ENCODE data around the gene PARP14. TPM values are rescaled to one million over a fixed set of nuclear protein-coding genes. Genes with fewer than 3 reads are reported as not detected.

Gene PARP14
- total RNA-seq = 1 to 10 TPM; 6.0 to 10.0 (median 8.6) TPM
- polyA plus RNA-seq = 1 to 10 TPM; 2.2 to 5.5 (median 3.3) TPM
- long read RNA-seq, donor 1, partial matches to known transcripts = 1 of 3 reads
- long read RNA-seq, donor 1, other reads (novel, unspliced or antisense) = 2 of 3 reads
- long read RNA-seq, donor 2, full-length matches to known transcripts = 1 of 2 reads
- long read RNA-seq, donor 2, partial matches to known transcripts = 1 of 2 reads
- long read RNA-seq, donor 2, other reads (novel, unspliced or antisense) = 0 of 2 reads

DNA sequence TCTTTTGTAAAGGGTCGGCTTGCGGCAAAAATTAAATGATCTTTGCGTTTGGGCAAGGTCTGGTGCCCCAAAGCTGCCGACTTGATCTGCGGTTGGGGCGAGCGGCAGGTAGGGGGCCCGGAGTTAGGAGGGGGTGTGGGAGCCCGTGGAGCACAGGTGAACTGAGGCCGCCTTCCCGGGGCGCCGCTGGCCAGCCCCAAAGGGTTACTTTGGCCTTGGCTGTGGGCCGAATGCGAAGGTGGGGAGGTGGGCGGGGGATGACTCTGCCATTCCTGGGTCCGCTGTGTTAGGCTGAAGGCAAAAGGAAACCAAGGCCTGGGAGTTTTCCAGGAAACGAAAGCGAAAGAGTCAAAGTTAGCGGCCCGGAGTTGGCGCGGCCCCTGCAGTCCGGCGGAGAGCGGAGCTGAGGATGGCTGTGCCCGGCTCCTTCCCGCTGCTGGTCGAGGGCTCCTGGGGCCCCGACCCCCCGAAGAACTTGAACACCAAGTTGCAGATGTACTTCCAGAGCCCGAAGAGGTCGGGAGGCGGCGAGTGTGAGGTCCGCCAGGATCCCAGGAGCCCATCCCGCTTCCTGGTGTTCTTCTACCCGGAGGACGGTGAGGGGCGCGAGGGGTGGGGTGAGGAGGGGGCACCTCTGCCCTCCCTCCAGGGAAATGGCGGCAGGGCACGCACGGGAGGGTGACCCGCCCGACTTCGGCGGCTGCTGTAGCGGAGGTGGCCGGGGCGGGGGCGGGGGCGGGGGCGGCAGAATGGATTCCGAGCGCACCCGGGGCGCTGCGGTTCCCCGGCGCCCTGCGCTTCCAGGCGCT lies at the start of gene PARP14:
TSS of gene PARP14 (plus strand) at position 365 of the 809 bp plus-strand sequence. CDS start at position 410, 45 bp downstream.
- 0 to 1% (median 0%) methylated on average over 45 to 63 of the region's 63 CpGs for WGBS, 3 donors
- Histone ChIP-seq H3K27ac (peak within 1 kb of the TSS; percentile 74), H3K36me3 (ENCODE audit: insufficient read depth in 1 of 2, low read depth in 1 of 2) (peaks cover 0 to 7% of the 10 kb centered on the region in 2 donors), H3K9me3 (no peaks in the 10 kb centered on the region), H3K4me3 (peak within 1 kb of the TSS; percentile 78), H3K4me1 (no peaks in the 10 kb centered on the region), H3K27me3 (ENCODE audit: insufficient read depth in 3 of 3, low read length in 2 of 3) (no peaks in the 10 kb centered on the region)
- intact Hi-C loops (cut with DNase I) = loop anchor here in 1 of 2 donors (10.0 kb wide), 1 partner anchor 1136 kb away; the partner anchor contains the start of gene POLQ
- no peak for TF ChIP-seq CTCF (IDR thresholded peaks at IDR 0.05)
- ATAC-seq (peak; percentile 70 to 79 (median 74)), DNase-seq (peak; percentile 67 to 73)

DNA sequence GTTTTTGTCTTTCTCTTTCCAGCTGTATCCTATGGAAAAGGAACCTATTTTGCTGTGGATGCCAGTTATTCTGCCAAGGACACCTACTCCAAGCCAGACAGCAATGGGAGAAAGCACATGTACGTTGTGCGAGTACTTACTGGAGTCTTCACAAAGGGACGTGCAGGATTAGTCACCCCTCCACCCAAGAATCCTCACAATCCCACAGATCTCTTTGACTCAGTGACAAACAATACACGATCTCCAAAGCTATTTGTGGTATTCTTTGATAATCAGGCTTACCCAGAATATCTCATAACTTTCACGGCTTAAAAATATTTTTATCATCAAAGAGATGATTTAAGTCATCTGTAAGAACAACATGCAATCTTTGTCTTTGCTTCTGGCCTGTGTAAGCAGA lies 44.9 kb upstream of the PARP14 start:
- Histone ChIP-seq H3K27ac (no peak overlapping the region), H3K36me3 (ENCODE audit: insufficient read depth in 1 of 2, low read depth in 1 of 2) (no peaks in the 10 kb centered on the region), H3K27me3 (ENCODE audit: insufficient read depth in 3 of 3, low read length in 2 of 3) (no peaks in the 10 kb centered on the region), H3K4me1 (no peaks in the 10 kb centered on the region), H3K9me3 (no peaks in the 10 kb centered on the region), H3K4me3 (no peak overlapping the region)
- intact Hi-C loops (cut with DNase I) = no loop called here
- ATAC-seq = no peak
- WGBS, 3 donors = 63 to 76% (median 67%) methylated on average over 5 of the region's 5 CpGs
- no peak for DNase-seq
- no peak for TF ChIP-seq CTCF (IDR thresholded peaks at IDR 0.05)

GRCh38 chr3:122636697-122637096 lies 43.9 kb upstream of the PARP14 start:
- TF ChIP-seq CTCF (IDR thresholded peaks at IDR 0.05) = no peak
- no peaks in the 10 kb centered on the region for H3K9me3 ChIP-seq
- 48 to 52% (median 50%) methylated on average over 3 of the region's 3 CpGs for WGBS, 3 donors
- DNase-seq (no peak), ATAC-seq (no peak)
- no peak overlapping the region for H3K27ac ChIP-seq
- no peaks in the 10 kb centered on the region for H3K27me3 ChIP-seq (ENCODE audit: insufficient read depth in 3 of 3, low read length in 2 of 3)
- intact Hi-C loops (cut with DNase I) = no loop called here
- H3K4me1 ChIP-seq = no peaks in the 10 kb centered on the region
- H3K36me3 ChIP-seq (ENCODE audit: insufficient read depth in 1 of 2, low read depth in 1 of 2) = no peaks in the 10 kb centered on the region
- no peak overlapping the region for H3K4me3 ChIP-seq

DNA sequence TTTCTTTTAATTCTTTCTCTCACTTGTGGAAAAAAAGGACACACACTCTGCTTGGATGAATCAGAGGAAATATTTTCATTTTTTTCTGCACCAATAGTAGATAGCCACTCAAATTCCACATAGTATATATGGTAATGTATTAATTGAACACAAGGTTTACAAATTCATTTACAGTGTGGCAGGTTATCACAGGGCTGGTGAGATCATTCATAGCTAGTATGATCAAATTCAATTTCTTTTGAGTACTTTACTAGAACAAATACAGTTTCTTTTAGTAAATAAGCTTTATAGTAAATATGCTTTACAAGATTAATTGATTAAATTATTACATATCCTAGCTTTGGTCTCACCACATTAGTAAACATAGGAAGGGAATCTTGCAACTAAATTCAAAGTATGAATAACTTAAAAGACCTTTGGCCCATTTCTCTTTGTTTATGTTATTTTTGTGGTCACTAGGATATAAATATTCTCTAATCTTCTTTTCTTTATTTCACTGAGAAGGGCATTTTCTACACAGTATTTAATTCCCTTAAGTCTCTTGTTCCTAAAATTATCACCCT lies 40.1 kb upstream of the PARP14 start:
- DNase-seq (no peak), ATAC-seq (no peak)
- Histone ChIP-seq H3K4me1 (no peaks in the 10 kb centered on the region), H3K27ac (no peak overlapping the region), H3K4me3 (no peak overlapping the region), H3K27me3 (ENCODE audit: insufficient read depth in 3 of 3, low read length in 2 of 3) (no peaks in the 10 kb centered on the region), H3K9me3 (no peaks in the 10 kb centered on the region), H3K36me3 (ENCODE audit: insufficient read depth in 1 of 2, low read depth in 1 of 2) (no peaks in the 10 kb centered on the region)
- no peak for TF ChIP-seq CTCF (IDR thresholded peaks at IDR 0.05)
- intact Hi-C loops (cut with DNase I) = no loop called here
